Gastroesophageal sphincter (tissue), 4 donors: ENCODE results near the gene TUBB6. TPM values are rescaled to one million over a fixed set of nuclear protein-coding genes. Genes with fewer than 3 reads are reported as not detected.

ENCODE experiments used
- ATAC-seq: fragments of 150-250 bp; one replicate; pipeline ENCODE4 v1.9.1; 2016; ENCODE audit warnings: mild to moderate bottlenecking, moderate library complexity
- H3K27ac ChIP-seq, 4 donors: fragments of 200-600 bp; sonication (generic) in 3 of 4; 1 replicate in 3 of 4; 2 replicates in 1 of 4; pipeline ENCODE4 v1.5.1; 2016 to 2019
- H3K27me3 ChIP-seq: fragments of 200-600 bp; sonication (generic); one replicate; pipeline ENCODE4 v1.5.1; 2019
- H3K36me3 ChIP-seq, 2 donors: fragments of 200-600 bp; sonication (generic); one replicate each; pipeline ENCODE4 v1.5.1; 2019; ENCODE audit warnings: control low read depth in 1 of 2
- H3K4me1 ChIP-seq, 3 donors: fragments of 200-600 bp; sonication (generic); 1 replicate in 2 of 3; 2 replicates in 1 of 3; pipeline ENCODE4 v1.5.1; 2016 to 2019; ENCODE audit warnings: control low read depth in 2 of 3
- H3K4me3 ChIP-seq, 2 donors: fragments of 200-600 bp; sonication (generic); one replicate each; pipeline ENCODE4 v1.5.1; 2019; ENCODE audit warnings: mild to moderate bottlenecking in 1 of 2, moderate library complexity in 1 of 2
- H3K9me3 ChIP-seq, 3 donors: fragments of 200-600 bp; sonication (generic); one replicate each; pipeline ENCODE4 v1.5.1; 2017 to 2019; ENCODE audit warnings: control low read depth in 2 of 3
- CTCF ChIP-seq, 4 experiments: fragments of 200-600 bp in 2 of 4; fragments of 450-650 bp in 2 of 4; sonication (generic) in 1 of 4; IDR thresholded peaks; one replicate each; pipeline ENCODE4 v1.5.1; 2017 to 2019; ENCODE audit warnings: antibody characterized with exemption in 4 of 4, mild to moderate bottlenecking in 2 of 4, moderate library complexity in 2 of 4
- EP300 ChIP-seq: sonication (generic); formaldehyde crosslinking; IDR thresholded peaks from one replicate; pipeline ENCODE4 v1.6.1; 2017; ENCODE audit warnings: antibody characterized with exemption, mild to moderate bottlenecking
- POLR2A ChIP-seq, 2 donors: fragments of 450-650 bp; IDR thresholded peaks; one replicate each; pipeline ENCODE4 v1.6.1; 2017; ENCODE audit warnings: antibody characterized with exemption in 2 of 2, mild to moderate bottlenecking in 2 of 2, moderate library complexity in 1 of 2
- POLR2AphosphoS5 ChIP-seq: sonication (generic); formaldehyde crosslinking; IDR thresholded peaks from one replicate; pipeline ENCODE4 v1.6.1; 2017; ENCODE audit warnings: antibody characterized with exemption
- WGBS, 2 donors: methylation state at CpG; one replicate each; pipeline ENCODE4 v1.1.5; 2018; ENCODE audit warnings: low coverage in 1 of 2; 5-methylcytosine and 5-hydroxymethylcytosine counted together
- total RNA-seq, 4 donors: library from RNA; depleted of rRNA; stranded (reverse); fragments of >200 nt; gene quantifications; one replicate each; pipeline ENCODE4 v1.1.0, GENCODE V29; 2016

TUBB6 gene
- total RNA-seq = 100 to 1,000 TPM; 398 to 983 (median 654) TPM

- WGBS, 2 donors = no CpG with 5 or more reads among the region's 88 CpGs
- peak in 3 of 4 experiments; percentile 22 to 30 (median 30) for TF ChIP-seq CTCF (IDR thresholded peaks at IDR 0.05)
- peak; percentile 82 for TF ChIP-seq POLR2A (IDR thresholded peaks at IDR 0.05)
- TF ChIP-seq EP300 = no peak
- TF ChIP-seq POLR2AphosphoS5 = peak; percentile 96
- peak; percentile 82 for ATAC-seq
- H3K27ac ChIP-seq = peak within 1 kb of the TSS; percentile 89 to 100 (median 98)
- H3K27me3 ChIP-seq = no peaks in the 10 kb centered on the region
- H3K9me3 ChIP-seq = peaks cover 0 to 8% (median 0%) of the 10 kb centered on the region in 3 donors
- peaks cover 0 to 23% of the 10 kb centered on the region in 2 donors for H3K36me3 ChIP-seq
- H3K4me3 ChIP-seq = peak within 1 kb of the TSS; percentile 67 to 98
- peaks cover 0 to 64% (median 6%) of the 10 kb centered on the region in 3 donors for H3K4me1 ChIP-seq
Measured at GRCh38 chr18:12307701-12308385, at the start of gene TUBB6. TUBB6 (plus strand) TSS chr18:12308241; CDS start chr18:12308293, 52 bp downstream.

- WGBS, 2 donors = 85 to 100% methylated on average over 4 to 6 of the region's 29 CpGs
- peaks cover 16% of the 10 kb centered on the region for H3K27me3 ChIP-seq
- no peaks in the 10 kb centered on the region for H3K36me3 ChIP-seq
- H3K4me3 ChIP-seq = no peak overlapping the region
- H3K9me3 ChIP-seq = no peaks in the 10 kb centered on the region
- peaks cover 0 to 11% (median 8%) of the 10 kb centered on the region in 3 donors for H3K4me1 ChIP-seq
- ATAC-seq = no peak
- H3K27ac ChIP-seq = no peak overlapping the region
- TF ChIP-seq EP300 (no peak), CTCF (IDR thresholded peaks at IDR 0.05) (no peak), POLR2A (IDR thresholded peaks at IDR 0.05) (no peak), POLR2AphosphoS5 (no peak)
Measured at GRCh38 chr18:12258719-12259705, 49.0 kb upstream of the TUBB6 start.

- no peak overlapping the region for H3K4me3 ChIP-seq
- TF ChIP-seq POLR2AphosphoS5 (no peak), POLR2A (IDR thresholded peaks at IDR 0.05) (no peak), CTCF (IDR thresholded peaks at IDR 0.05) (no peak), EP300 (no peak)
- H3K9me3 ChIP-seq = no peaks in the 10 kb centered on the region
- H3K36me3 ChIP-seq = no peaks in the 10 kb centered on the region
- ATAC-seq = no peak
- no peak overlapping the region for H3K27ac ChIP-seq
- 93% methylated on average over 3 of the region's 8 CpGs; no CpG with 5 or more reads in 1 of the 2 donors for WGBS, 2 donors
- H3K27me3 ChIP-seq = no peaks in the 10 kb centered on the region
- H3K4me1 ChIP-seq = no peaks in the 10 kb centered on the region
Measured at GRCh38 chr18:12262748-12263147, 45.3 kb upstream of the TUBB6 start.

GRCh38 chr18:12264864-12265263 is 43.2 kb upstream of the TUBB6 start:
- Histone ChIP-seq H3K36me3 (no peaks in the 10 kb centered on the region), H3K9me3 (no peaks in the 10 kb centered on the region), H3K4me3 (no peak overlapping the region), H3K27me3 (no peaks in the 10 kb centered on the region), H3K4me1 (no peaks in the 10 kb centered on the region), H3K27ac (no peak overlapping the region)
- no peak for ATAC-seq
- WGBS, 2 donors = 40 to 52% methylated on average over 2 of the region's 2 CpGs
- TF ChIP-seq EP300 (no peak), POLR2AphosphoS5 (no peak), CTCF (IDR thresholded peaks at IDR 0.05) (no peak), POLR2A (IDR thresholded peaks at IDR 0.05) (no peak)
